HG03571 (cell line): ENCODE data around the gene KNTC1.
A peak's percentile ranks its signal among the peaks of the same experiment; 100 is the strongest.
"Not testable (repeated sequence)": the region's sequence is repeated elsewhere in the genome, so short reads cannot be mapped to it uniquely, and the experiment has no call there.

Experiments
- ATAC-seq: cut with Tn5 transposase; IDR thresholded peaks from one replicate; pipeline ENCODE4 v1.9.1; 2021; ENCODE audit not compliant: unreplicated experiment

KNTC1 gene

GRCh38 chr12:122635471-122635870 lies 108.4 kb downstream of the KNTC1 start:
- ATAC-seq: no peak

GRCh38 chr12:122643207-122643805 lies 116.3 kb downstream of the KNTC1 start:
- no peak for ATAC-seq

GRCh38 chr12:122646517-122647217 lies 119.6 kb downstream of the KNTC1 start:
- ATAC-seq: peak; percentile 75

GRCh38 chr12:122651520-122652224 lies 124.6 kb downstream of the KNTC1 start:
- no peak for ATAC-seq

GRCh38 chr12:122653291-122653690 lies 126.2 kb downstream of the KNTC1 start:
- not testable (repeated sequence) for ATAC-seq

GRCh38 chr12:122656298-122656697 lies 129.2 kb downstream of the KNTC1 start:
- ATAC-seq: no peak

GRCh38 chr12:122659579-122659978 lies 132.5 kb downstream of the KNTC1 start:
- no peak for ATAC-seq

GRCh38 chr12:122661246-122661645 lies 134.2 kb downstream of the KNTC1 start:
- ATAC-seq: no peak

DNA sequence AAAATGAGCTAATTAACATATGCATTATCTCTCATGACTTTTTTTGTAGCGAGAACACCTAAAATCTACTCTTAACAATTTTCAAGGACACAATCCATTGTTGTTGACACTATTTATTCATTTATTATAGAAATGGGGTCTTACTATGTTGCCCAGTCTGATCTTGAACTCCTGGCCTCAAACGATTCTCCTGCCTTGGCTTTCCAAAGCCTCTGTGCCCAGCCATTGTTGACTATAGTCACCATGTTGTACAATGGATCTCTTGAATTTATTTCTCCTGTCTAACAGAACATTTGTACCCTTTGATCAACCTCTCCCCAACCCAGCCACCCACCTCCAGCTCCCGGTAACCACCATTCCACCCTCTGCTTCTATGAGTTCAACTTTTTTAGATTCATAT lies 134.9 kb downstream of the KNTC1 start:
- no peak for ATAC-seq

- ATAC-seq: no peak
Observed at GRCh38 chr12:122665349-122665748, 138.3 kb downstream of the KNTC1 start.

- no peak for ATAC-seq
Observed at GRCh38 chr12:122665759-122666158, 138.7 kb downstream of the KNTC1 start.

- no peak for ATAC-seq
Observed at GRCh38 chr12:122668268-122668667, 141.2 kb downstream of the KNTC1 start.

- no peak for ATAC-seq
Observed at GRCh38 chr12:122669397-122670070, 142.5 kb downstream of the KNTC1 start.

- no peak for ATAC-seq
Observed at GRCh38 chr12:122672515-122672914, 145.5 kb downstream of the KNTC1 start.
